ENCODE results near the gene TBL1Y.

- TF ChIP-seq, protein P1, sequence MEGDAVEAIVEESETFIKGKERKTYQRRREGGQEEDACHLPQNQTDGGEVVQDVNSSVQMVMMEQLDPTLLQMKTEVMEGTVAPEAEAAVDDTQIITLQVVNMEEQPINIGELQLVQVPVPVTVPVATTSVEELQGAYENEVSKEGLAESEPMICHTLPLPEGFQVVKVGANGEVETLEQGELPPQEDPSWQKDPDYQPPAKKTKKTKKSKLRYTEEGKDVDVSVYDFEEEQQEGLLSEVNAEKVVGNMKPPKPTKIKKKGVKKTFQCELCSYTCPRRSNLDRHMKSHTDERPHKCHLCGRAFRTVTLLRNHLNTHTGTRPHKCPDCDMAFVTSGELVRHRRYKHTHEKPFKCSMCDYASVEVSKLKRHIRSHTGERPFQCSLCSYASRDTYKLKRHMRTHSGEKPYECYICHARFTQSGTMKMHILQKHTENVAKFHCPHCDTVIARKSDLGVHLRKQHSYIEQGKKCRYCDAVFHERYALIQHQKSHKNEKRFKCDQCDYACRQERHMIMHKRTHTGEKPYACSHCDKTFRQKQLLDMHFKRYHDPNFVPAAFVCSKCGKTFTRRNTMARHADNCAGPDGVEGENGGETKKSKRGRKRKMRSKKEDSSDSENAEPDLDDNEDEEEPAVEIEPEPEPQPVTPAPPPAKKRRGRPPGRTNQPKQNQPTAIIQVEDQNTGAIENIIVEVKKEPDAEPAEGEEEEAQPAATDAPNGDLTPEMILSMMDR (IDR thresholded peaks at IDR 0.05) = no peak
- TF ChIP-seq POLR2A (IDR thresholded peaks at IDR 0.05) = no peak
Observed at GRCh38 chrY:7128211-7128610, 217.7 kb downstream of the TBL1Y start.
